GM21528 (cell line): ENCODE data around the gene OCA2.
"Not testable (repeated sequence)": the region's sequence is repeated elsewhere in the genome, so short reads cannot be mapped to it uniquely, and the experiment has no call there.

ENCODE experiments used
- ATAC-seq: cut with Tn5 transposase; IDR thresholded peaks from one replicate; pipeline ENCODE4 v1.9.1; 2021; ENCODE audit warnings: mild to moderate bottlenecking, moderate library complexity; ENCODE audit not compliant: unreplicated experiment, low FRiP score

Gene OCA2

GRCh38 chr15:28026221-28026620 lies 72.9 kb downstream of the OCA2 start:
- no peak for ATAC-seq

GRCh38 chr15:28025413-28025812 lies 73.7 kb downstream of the OCA2 start:
- no peak for ATAC-seq

DNA sequence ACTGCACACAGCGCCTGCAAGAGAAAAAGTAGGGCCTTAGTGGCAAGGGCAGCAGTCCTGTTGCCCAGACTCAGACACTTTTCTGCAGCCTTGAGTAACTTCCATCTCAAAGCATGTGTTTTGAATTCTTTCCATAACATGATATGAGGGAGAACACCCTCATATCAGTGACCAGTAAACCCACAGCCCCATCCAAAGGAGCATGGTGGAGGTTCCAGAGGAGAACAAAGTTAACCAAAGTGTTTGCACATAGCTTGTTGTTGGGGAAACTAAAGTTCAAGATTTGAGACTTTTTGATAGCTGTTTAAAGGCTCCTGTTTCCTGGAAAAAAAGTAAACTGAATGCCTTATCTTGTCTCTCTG lies 74.2 kb downstream of the OCA2 start:
- ATAC-seq, result no peak

- ATAC-seq, result no peak
Observed at GRCh38 chr15:28023933-28024888, 74.9 kb downstream of the OCA2 start.

DNA sequence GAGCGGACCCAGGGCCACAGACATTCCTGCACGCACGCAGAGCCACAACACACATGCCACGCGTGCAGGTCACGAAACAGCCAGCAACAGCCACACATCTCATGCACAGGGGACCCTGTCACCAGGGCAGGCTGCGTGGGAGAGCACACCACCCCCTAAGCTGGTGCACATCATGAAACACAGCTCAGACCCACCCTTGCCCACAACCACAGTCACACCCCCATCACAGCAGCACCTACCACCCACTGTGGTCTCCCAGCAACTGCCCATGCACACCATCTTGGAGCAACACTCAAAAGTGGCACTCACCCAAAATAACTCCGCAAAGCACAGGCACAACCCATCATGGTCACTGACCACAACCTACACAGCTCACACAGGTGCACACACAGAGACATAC lies 75.7 kb downstream of the OCA2 start:
- no peak for ATAC-seq

- ATAC-seq, result no peak
Observed at GRCh38 chr15:28022961-28023360, 76.2 kb downstream of the OCA2 start.

GRCh38 chr15:28022181-28022580 lies 76.9 kb downstream of the OCA2 start:
- no peak for ATAC-seq

DNA sequence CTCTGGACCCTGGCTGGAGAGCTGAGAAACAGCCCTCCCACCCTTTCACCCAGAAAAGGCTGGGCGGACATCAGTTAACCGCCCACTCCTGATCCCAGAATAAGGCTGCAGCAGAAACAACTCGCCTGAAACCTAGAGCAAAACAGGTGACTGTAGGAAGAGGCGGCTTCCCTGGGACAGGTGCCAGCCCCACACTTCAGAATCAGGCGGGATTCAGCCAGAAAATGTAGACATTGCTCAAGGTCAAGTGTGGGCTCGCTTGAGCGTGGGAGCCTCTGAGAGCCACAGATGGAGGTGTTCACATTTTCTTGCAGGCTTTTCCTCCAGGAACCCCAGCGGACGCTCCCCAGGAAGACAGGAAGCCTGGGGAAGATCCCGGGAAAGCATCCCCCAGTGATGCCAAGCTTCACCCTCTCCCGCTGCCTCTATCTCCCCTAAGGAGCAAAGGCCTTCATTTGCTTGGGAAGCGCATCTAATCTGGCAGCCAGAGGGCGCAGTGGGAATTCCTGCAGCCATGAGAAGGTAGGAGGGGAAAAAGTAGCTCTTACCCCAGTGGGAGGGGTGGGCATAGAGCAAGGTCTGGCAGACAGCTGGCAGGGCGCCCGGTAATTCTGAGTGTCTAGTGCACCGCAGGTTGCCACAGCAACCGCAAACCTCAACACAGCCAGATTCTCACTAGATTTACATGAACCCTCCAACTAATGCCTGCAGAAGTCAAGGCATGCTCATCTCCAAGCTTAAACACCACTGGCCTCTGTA lies 77.7 kb downstream of the OCA2 start:
- ATAC-seq, result no peak

DNA sequence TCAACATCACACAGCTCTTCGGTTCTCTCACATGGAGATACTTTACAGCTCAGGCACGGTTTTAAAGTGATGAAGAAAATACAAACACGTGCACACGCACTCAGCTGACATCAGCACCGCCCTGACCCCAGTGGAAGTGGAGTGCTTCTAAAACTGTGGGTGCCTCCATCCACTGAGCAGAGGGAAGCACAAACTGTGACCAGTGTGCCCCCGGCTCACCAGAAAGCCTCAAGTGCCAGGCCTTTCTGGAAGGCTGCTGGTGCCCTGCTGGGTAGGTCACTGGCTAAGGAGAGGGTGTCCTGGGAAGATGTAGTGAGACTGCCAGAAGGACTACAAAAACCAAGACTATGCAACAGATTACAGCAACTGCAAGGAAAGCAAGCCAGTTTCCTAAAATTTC lies 78.5 kb downstream of the OCA2 start:
- no peak for ATAC-seq

GRCh38 chr15:28019594-28020309 lies 79.4 kb downstream of the OCA2 start:
- no peak for ATAC-seq

DNA sequence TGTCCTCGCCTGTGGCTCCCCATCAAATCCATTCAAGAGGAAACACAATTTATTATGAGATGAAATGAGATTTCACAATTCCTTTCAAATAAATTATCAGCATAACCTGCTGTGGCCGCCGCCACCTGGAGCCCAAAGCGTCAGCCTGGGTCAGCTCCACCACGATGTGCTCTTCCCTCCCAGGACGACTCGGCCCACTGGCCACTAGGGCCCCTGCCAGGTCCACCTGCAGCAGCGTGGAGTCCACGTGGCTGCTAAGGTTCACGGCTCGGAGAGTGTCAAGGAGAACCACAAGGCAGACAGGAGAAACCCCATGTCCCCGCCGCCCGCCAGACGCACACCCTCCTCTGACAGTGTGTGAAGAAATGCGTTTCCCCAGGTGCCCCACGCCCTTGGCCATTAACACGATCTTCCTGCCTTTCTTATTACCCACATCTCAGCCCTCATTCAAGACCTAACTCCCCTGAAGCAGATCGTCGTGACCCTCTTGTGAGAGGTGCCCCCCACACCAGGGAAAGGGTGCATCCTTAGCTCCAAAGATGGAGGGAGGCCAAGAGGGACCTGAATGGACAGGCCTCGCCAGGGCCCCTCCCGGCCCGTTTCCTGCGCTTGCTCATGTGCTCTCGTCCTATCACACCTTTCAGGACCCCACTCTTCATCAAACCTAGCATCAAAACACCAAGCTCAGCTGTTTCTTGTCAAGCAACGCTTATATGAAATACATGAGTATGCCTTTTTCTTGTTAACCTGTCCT lies 80.6 kb downstream of the OCA2 start:
- no peak for ATAC-seq

- ATAC-seq, result no peak
Observed at GRCh38 chr15:28017423-28017924, 81.6 kb downstream of the OCA2 start.

DNA sequence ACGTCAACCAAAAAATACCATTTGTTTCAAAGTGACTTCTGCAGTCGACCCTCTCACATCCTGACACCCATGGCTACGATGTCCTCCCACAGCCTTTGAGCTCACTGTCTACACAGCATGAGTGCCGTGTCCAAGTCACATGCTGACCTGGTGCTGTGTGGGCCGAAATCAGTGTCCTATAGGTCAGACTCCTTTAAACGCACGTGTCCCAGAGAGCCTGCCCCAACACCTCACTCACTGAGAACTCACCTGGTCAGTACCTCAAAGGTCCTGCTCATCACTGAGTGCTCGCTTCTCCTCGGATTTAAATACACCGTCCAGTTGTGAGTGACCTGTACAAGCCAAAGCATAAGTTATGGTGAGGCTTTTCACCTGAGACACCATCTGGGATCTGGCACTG lies 83.3 kb downstream of the OCA2 start:
- ATAC-seq, result no peak

DNA sequence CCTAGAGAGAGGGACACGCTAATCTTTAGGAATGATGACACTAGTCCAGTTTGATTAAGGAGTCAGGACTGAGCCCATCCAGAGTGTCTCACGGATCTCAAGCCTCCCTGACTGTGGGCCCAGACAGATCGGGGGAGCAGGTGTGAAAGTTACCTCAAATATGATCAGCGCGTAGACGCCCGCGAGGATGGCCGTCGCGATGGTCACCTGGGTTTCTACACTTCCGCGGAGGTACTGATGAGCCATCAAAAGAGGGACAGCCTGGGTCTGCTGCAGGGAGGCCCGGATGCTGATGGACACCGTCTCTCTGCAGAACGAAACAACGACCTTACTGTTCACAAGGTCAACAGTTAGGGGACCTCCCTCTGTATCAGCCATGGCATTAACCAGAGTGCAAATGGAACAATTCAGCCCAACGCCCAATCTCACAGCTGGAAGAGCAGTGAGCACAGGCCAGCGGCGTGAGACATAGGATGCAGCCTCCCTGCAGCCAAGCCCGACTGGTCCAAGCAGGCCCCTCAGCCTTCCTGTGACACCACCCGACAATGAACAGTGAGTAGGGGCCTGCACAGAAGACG lies 84.4 kb downstream of the OCA2 start:
- no peak for ATAC-seq

DNA sequence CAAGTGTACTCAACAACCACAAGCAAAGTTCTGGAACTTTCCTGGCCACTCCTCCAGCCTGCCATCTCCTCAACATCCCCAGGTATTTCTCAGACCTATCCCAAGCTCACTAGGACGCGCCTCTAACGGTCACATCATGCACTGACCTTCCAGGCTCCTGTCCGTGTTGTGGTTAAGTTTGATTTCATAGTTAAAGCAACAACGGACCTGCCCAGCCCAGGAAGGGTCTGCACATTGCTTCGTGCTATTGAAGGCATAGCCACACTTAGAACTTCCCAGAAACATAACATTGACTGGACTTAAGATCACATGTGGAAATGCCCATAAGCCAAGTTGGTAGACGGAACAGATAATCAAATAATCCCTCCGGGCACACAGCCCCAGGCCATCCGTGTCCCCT lies 85.1 kb downstream of the OCA2 start:
- no peak for ATAC-seq

GRCh38 chr15:28013480-28013879 lies 85.6 kb downstream of the OCA2 start:
- ATAC-seq, result no peak

DNA sequence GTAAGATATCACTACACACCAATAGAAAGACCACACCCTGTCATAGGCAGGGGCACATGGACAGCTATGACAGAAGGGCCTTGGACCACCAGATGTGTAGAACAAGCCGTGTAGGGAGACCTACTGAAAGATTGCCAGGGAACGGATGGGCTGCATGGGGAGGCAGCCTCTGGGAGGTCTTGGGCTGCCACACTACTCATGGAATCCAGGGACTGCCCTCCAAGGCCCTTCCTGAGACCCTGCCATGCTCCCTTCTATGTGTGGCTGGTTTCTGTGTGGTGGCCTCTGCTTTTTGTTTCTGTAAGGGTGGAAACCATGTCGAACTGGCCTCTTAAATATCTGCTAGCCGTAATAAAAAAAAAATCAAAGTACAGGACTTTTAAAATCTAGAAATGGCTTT lies 86.9 kb downstream of the OCA2 start:
- ATAC-seq, result no peak

- ATAC-seq, result not testable (repeated sequence)
Observed at GRCh38 chr15:28008175-28008574, 90.9 kb downstream of the OCA2 start.

- ATAC-seq, result no peak
Observed at GRCh38 chr15:28006116-28006905, 92.8 kb downstream of the OCA2 start.
